ENCODE results near the gene TOP3B. TPM values are rescaled to one million over a fixed set of nuclear protein-coding genes. Genes with fewer than 3 reads are reported as not detected.

Gene TOP3B
- total and polyA plus RNA-seq, 10 of the 15 experiments (the other 5 are each of a cell fraction or from before 2014, with no cell fraction given) = 0.60 to 47.3 (median 33.7) TPM

DNA sequence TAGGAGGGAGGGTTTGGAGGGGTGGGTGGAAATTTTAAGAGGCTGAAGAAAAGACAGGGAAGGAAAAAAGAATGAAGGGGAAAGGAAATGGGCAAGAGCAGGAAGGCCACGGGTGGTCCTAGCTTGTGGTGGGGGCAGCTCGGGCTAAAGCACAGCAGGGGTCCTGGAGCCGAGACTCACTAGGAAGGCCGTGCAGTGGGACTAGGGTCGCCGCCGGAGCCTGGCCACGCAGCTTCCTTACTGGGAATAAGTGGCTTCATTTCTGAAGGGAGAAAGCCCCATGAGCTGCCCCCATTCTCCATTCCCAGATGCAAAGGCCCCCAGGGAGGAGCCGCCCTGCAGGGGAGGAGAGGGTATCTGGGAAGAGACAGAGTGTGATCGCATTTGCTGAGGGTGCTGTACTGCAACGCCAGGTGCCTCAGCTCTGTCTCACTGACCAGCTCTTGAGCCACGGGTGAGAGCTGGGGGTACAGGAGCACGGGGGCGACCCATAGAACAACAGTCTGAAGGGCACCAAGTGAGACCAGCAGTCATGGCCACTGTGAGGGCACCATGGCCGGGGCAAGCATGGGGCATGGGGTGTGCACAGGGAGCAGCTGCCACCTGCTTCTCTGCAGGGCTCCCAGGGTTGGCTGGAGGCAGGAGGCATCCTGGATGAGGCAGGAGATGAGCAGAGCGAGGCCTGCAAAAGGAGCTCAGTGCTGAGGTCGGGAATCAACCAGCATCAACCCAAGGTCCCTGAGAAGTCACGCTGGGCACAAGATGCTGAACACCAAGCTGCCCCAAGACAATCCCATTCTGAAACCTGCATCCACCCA, 11.6 kb downstream of the TOP3B start:
- intact Hi-C loops (cut with micrococcal nuclease; ENCODE audit: unreplicated experiment) (loop anchor here (5.0 kb wide), 1 partner anchor 986 kb away; no protein-coding TSS in a partner anchor), in situ Hi-C loops (cut with MboI) (no loop called here)
- no peak overlapping the region for H3K4me3 ChIP-seq
- WGBS (ENCODE audit: insufficient coverage, insufficient replicate concordance, low lambda C conversion rate, missing lambda C conversion rate) = 93% methylated on average over 18 of the region's 18 CpGs
- ChIA-PET POLR2A (no interaction called here), RAD21 (ENCODE audit: unreplicated experiment) (interaction anchor here (1.7 to 1.8 kb wide), 2 partner anchors 139 to 984 kb away, joined by 5 to 9 read pairs; no protein-coding TSS in a partner anchor), SMC1A (ENCODE audit: uncharacterized antibody, unreplicated experiment) (interaction anchor here (0.7 to 2.2 kb wide), 3 partner anchors 60 to 967 kb away, joined by 3 to 6 read pairs (median 3); no protein-coding TSS in a partner anchor), CTCF (interaction anchor here (0.6 to 3.2 kb wide), 13 partner anchors 11 to 985 kb away, joined by 3 to 47 read pairs (median 4); partner anchors contain the start of gene TOP3B)
- no peaks in the 10 kb centered on the region for H3K27me3 ChIP-seq (replicated peaks in 1 of 2; ENCODE audit: control insufficient read depth in 2 of 2, insufficient read depth in 2 of 2, low read length in 1 of 2)
- H3K4me2 ChIP-seq (ENCODE audit: control insufficient read depth, insufficient read depth) = no peak overlapping the region
- DNase-seq (ENCODE audit: low read depth, low spot score) (no peak), ATAC-seq (no peak), FAIRE-seq (no peak)
- H3K4me1 ChIP-seq (ENCODE audit: control insufficient read depth, insufficient read depth, low read length) = no peaks in the 10 kb centered on the region; the same call in 1 of the 2 replicates
- no peaks in the 10 kb centered on the region for H4K20me1 ChIP-seq (ENCODE audit: control insufficient read depth, insufficient read depth)
- no TSS peak for BruUV-seq (replicated peaks)
- no peak overlapping the region for H3K27ac ChIP-seq (ENCODE audit: control insufficient read depth, insufficient read depth)
- H2AFZ ChIP-seq (ENCODE audit: control insufficient read depth, low read depth, low read length) = no peak overlapping the region
- peaks cover 25 to 29% of the 10 kb centered on the region in 2 experiments for H3K36me3 ChIP-seq (ENCODE audit: control insufficient read depth in 2 of 2, insufficient read depth in 2 of 2, low read length in 1 of 2)
- no peak overlapping the region for H3K9ac ChIP-seq (ENCODE audit: control insufficient read depth, insufficient read depth, low read length)
- TF ChIP-seq SP1 (IDR thresholded peaks at IDR 0.05; ENCODE audit: low read depth, low read length) = no peak
- TF ChIP-seq POLR2A (IDR thresholded peaks at IDR 0.05; ENCODE audit: low read depth, low read length) = 0 out of 2 replicates have a peak, but pooled peaks have one; percentile 6
- no peaks in the 10 kb centered on the region for H3K79me2 ChIP-seq (ENCODE audit: control insufficient read depth, insufficient read depth, low read length)
- no peaks in the 10 kb centered on the region for H3K9me3 ChIP-seq (replicated peaks; ENCODE audit: control insufficient read depth, insufficient read depth, low read length)

GRCh38 chr22:21970037-21970799, 12.4 kb downstream of the TOP3B start:
- no peaks in the 10 kb centered on the region for H3K79me2 ChIP-seq (ENCODE audit: control insufficient read depth, insufficient read depth, low read length)
- H3K4me3 ChIP-seq = no peak overlapping the region
- no peak overlapping the region for H3K27ac ChIP-seq (ENCODE audit: control insufficient read depth, insufficient read depth)
- BruUV-seq (replicated peaks) = no TSS peak
- POLR2A ChIA-PET = no interaction called here
- in situ Hi-C loops (cut with MboI) = no loop called here
- RAD21 ChIA-PET (ENCODE audit: unreplicated experiment) = interaction anchor here (1.0 kb wide), 1 partner anchor 91 kb away, joined by 6 read pairs; no protein-coding TSS in a partner anchor
- H3K9ac ChIP-seq (ENCODE audit: control insufficient read depth, insufficient read depth, low read length) = no peak overlapping the region
- intact Hi-C loops (cut with micrococcal nuclease; ENCODE audit: unreplicated experiment) = loop anchor here (5.0 kb wide), 1 partner anchor 987 kb away; no protein-coding TSS in a partner anchor
- no peaks in the 10 kb centered on the region; the same call in 1 of the 2 replicates for H3K4me1 ChIP-seq (ENCODE audit: control insufficient read depth, insufficient read depth, low read length)
- H3K36me3 ChIP-seq (ENCODE audit: control insufficient read depth in 2 of 2, insufficient read depth in 2 of 2, low read length in 1 of 2) = peaks cover 25 to 28% of the 10 kb centered on the region in 2 experiments
- SMC1A ChIA-PET (ENCODE audit: uncharacterized antibody, unreplicated experiment) = interaction anchor here (0.7 kb wide), 1 partner anchor 967 kb away, joined by 3 read pairs; no protein-coding TSS in a partner anchor
- CTCF ChIA-PET = interaction anchor here (0.5 to 3.2 kb wide), 6 partner anchors 12 to 433 kb away, joined by 3 to 47 read pairs (median 4); partner anchors contain the start of gene TOP3B
- TF ChIP-seq IRF4 (IDR thresholded peaks at IDR 0.05; ENCODE audit: low read depth, low read length) = no peak
- 0 out of 2 replicates have a peak, but pooled peaks have one; percentile 16 for TF ChIP-seq POLR2A (IDR thresholded peaks at IDR 0.05; ENCODE audit: low read depth, low read length)
- H2AFZ ChIP-seq (ENCODE audit: control insufficient read depth, low read depth, low read length) = no peak overlapping the region
- H3K9me3 ChIP-seq (replicated peaks; ENCODE audit: control insufficient read depth, insufficient read depth, low read length) = no peaks in the 10 kb centered on the region
- no peaks in the 10 kb centered on the region for H3K27me3 ChIP-seq (replicated peaks in 1 of 2; ENCODE audit: control insufficient read depth in 2 of 2, insufficient read depth in 2 of 2, low read length in 1 of 2)
- no peak overlapping the region for H3K4me2 ChIP-seq (ENCODE audit: control insufficient read depth, insufficient read depth)
- DNase-seq (ENCODE audit: low read depth, low spot score) (no peak), FAIRE-seq (no peak), ATAC-seq (no peak)
- WGBS (ENCODE audit: insufficient coverage, insufficient replicate concordance, low lambda C conversion rate, missing lambda C conversion rate) = 91% methylated on average over 18 of the region's 19 CpGs
- H4K20me1 ChIP-seq (ENCODE audit: control insufficient read depth, insufficient read depth) = no peaks in the 10 kb centered on the region
